CD4-positive, alpha-beta T cell treated with Interleukin-6 for 4 hours (primary cell): Measurements from ENCODE around the gene BRSK1.

Experiments
- DNase-seq: peaks from one replicate; pipeline ENCODE4 v3.0.0-alpha.2; 2020; ENCODE audit warnings: mixed read lengths

BRSK1 gene

GRCh38 chr19:55253842-55254624 is 29.8 kb upstream of the BRSK1 start:
- DNase-seq = peak; percentile 75

- DNase-seq = no peak
Observed at GRCh38 chr19:55254625-55254977, 29.2 kb upstream of the BRSK1 start.

GRCh38 chr19:55255618-55256423 is 28.0 kb upstream of the BRSK1 start:
- DNase-seq = peak; percentile 67

GRCh38 chr19:55256562-55257460 is 27.0 kb upstream of the BRSK1 start:
- peak; percentile 23 for DNase-seq

- DNase-seq = peak; percentile 23
Observed at GRCh38 chr19:55257461-55258420, 26.1 kb upstream of the BRSK1 start.

- peak; percentile 58 for DNase-seq
Observed at GRCh38 chr19:55258476-55258827, 25.3 kb upstream of the BRSK1 start.

- DNase-seq = peak; percentile 96
Observed at GRCh38 chr19:55258828-55259539, 24.8 kb upstream of the BRSK1 start, which contains the start of gene PPP6R1. Gene PPP6R1 (minus strand): TSS chr19:55259017. CDS start chr19:55247103, 11,914 bp downstream.

- no peak for DNase-seq
Observed at GRCh38 chr19:55259540-55260210, 24.1 kb upstream of the BRSK1 start.

- DNase-seq = no peak
Observed at GRCh38 chr19:55261671-55262126, 22.1 kb upstream of the BRSK1 start.

GRCh38 chr19:55262359-55262758 is 21.4 kb upstream of the BRSK1 start:
- no peak for DNase-seq

GRCh38 chr19:55264531-55264930 is 19.3 kb upstream of the BRSK1 start:
- DNase-seq = no peak

- DNase-seq = no peak
Observed at GRCh38 chr19:55265173-55265572, 18.6 kb upstream of the BRSK1 start.

- no peak for DNase-seq
Observed at GRCh38 chr19:55265723-55266386, 17.9 kb upstream of the BRSK1 start.

GRCh38 chr19:55266404-55266803 is 17.4 kb upstream of the BRSK1 start:
- no peak for DNase-seq

- DNase-seq = no peak
Observed at GRCh38 chr19:55266840-55267239, 17.0 kb upstream of the BRSK1 start.

GRCh38 chr19:55269299-55269698 is 14.5 kb upstream of the BRSK1 start:
- no peak for DNase-seq

- no peak for DNase-seq
Observed at GRCh38 chr19:55270172-55270942, 13.4 kb upstream of the BRSK1 start.

GRCh38 chr19:55272142-55272541 is 11.7 kb upstream of the BRSK1 start:
- DNase-seq = no peak
